ENCODE data around the gene DOCK6.

- TF ChIP-seq CTCF (conservative IDR thresholded peaks at IDR 0.05; ENCODE audit: low read depth, low read length) (no peak), EZH2 (IDR thresholded peaks at IDR 0.05; ENCODE audit: low read length, unreplicated experiment) (no peak)
Measured at GRCh38 chr19:11291991-11292390, 29.7 kb upstream of the DOCK6 start.

Measured in PC-3 (cell line).